ENCODE data around the gene DCTPP1. TPM values are rescaled to one million over a fixed set of nuclear protein-coding genes. Genes with fewer than 3 reads are reported as not detected.

DCTPP1 gene
- total and polyA plus RNA-seq, 2 donors (not counting 3 experiments of a cell fraction or from before 2014, with no cell fraction given) = 68.0 to 88.6 TPM

DNA sequence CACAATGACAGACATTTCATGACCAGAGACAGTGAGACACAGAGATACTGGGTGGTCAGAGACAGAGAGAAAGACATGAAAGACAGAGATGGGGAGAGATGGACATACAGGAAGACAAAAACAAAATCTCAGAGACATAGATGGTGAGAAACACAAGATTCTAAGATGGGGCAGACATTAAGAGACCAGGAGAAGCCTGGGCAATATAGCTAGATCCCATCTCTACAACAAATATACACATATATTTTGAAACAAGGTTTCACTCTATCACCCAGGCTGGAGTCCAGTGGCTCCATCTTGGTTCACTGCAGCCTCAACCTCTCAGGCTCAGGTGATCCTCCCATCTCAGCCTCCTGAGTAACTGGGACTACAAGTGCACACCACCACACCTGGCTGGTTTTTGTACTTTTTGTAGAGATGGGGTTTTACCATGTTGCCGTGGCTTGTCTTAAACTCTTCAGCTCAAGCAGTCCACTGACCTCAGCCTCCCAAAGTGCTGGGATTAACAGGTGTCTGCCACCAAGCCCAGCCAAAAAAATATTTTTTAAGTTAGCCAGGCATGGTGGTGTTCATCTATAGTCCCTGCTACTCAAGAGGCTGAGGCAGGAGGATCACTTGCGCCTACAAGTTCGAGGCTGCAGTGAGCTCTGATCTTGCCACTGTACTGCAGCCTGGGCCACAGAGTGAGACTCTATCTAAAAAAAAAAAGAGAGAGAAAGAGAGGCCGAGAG, 49.6 kb downstream of the DCTPP1 start:
- Histone ChIP-seq H3K9me1 (replicated peaks; ENCODE audit: control insufficient read depth, extremely low read depth, insufficient read depth, low read length) (no peaks in the 10 kb centered on the region), H4K20me1 (replicated peaks; ENCODE audit: control insufficient read depth, extremely low read depth, insufficient read depth, low read length) (no peaks in the 10 kb centered on the region), H2AFZ (ENCODE audit: low read depth, low read length) (no peak overlapping the region), H3K27ac (ENCODE audit: insufficient read depth, low read depth, low read length) (no peak overlapping the region), H3K36me3 (ENCODE audit: control insufficient read depth in 2 of 2, extremely low read depth in 1 of 2, insufficient read depth in 2 of 2, low read length in 2 of 2) (no peaks in the 10 kb centered on the region), H3K4me1 (ENCODE audit: control insufficient read depth, extremely low read depth, insufficient read depth, low read length) (peaks cover 12% of the 10 kb centered on the region), H3K9me3 (replicated peaks; ENCODE audit: control insufficient read depth, insufficient read depth, low read length) (no peaks in the 10 kb centered on the region), H3K4me2 (ENCODE audit: insufficient read depth, low read length) (no peak overlapping the region), H3K27me3 (ENCODE audit: control insufficient read depth in 2 of 2, insufficient read depth in 2 of 2, low read length in 2 of 2) (no peaks in the 10 kb centered on the region), H3K4me3 (replicated peaks in 1 of 3; ENCODE audit: insufficient read depth in 1 of 3, low read depth in 1 of 3, low read length in 3 of 3) (no peak overlapping the region), H3K79me2 (ENCODE audit: control insufficient read depth, insufficient read depth, low read length) (no peaks in the 10 kb centered on the region), H3K9ac (replicated peaks; ENCODE audit: extremely low read depth, insufficient read depth, low read length) (no peak overlapping the region)
- DNase-seq (ENCODE audit: low read depth, low spot score) = no peak
- no TSS peak for BruUV-seq (replicated peaks)
- ChIA-PET POLR2A (no interaction called here), CTCF (interaction anchor here (1.3 kb wide), 1 partner anchor 16 kb away, joined by 3 read pairs; no protein-coding TSS in a partner anchor)
- FAIRE-seq = no peak
- intact Hi-C loops (cut with micrococcal nuclease) (no loop called here), dilution Hi-C loops (cut with MboI; ENCODE audit: extremely low pct_ligation_motif_present, low sequenced_read_pairs) (no loop called here)
- TF ChIP-seq MYC (IDR thresholded peaks at IDR 0.05; ENCODE audit: low read depth, low read length) (no peak), EZH2 (IDR thresholded peaks at IDR 0.05; ENCODE audit: borderline replicate concordance, low read depth, low read length, severe bottlenecking) (no peak), JUN (IDR thresholded peaks at IDR 0.05; ENCODE audit: borderline replicate concordance, insufficient read depth, insufficient read length, low read depth) (no peak)

DNA sequence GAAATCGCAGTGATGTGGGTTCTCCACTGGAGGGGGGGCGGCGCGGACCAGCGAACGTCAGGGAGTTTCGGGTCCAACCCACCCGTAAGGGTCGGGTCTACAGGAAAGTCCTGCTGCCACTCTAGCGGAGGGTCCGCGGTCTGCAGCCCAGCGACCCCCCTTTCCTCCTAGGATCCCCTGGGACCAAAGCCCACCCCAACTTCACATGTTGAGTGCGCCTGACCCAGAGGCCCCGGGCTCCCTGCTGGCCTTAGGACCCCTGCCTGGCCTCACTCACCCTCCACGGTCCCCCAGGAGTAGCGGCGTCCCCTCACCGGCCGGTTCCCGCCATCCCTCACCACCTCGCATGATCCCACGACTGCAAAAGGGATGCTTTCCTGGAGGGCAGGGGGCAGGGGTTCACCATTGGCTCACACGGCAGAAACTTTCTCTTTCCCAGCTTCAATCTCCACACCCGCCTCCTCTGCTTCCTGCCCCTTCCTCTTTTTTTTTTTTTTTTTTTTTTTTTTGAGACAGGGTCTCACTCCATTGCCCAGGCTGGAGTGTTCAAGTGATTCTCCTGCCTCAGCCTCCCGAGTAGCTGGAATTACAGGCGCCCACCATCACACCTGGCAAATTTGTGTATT, 50.6 kb downstream of the DCTPP1 start:
- H3K9ac ChIP-seq (replicated peaks; ENCODE audit: extremely low read depth, insufficient read depth, low read length) = peak overlapping the region; percentile 40
- TF ChIP-seq FOS (IDR thresholded peaks at IDR 0.05; ENCODE audit: borderline replicate concordance, insufficient read depth, low read length) = no peak
- TF ChIP-seq MYC (IDR thresholded peaks at IDR 0.05; ENCODE audit: low read depth, low read length) = no peak
- no peak for TF ChIP-seq POLR2A (IDR thresholded peaks at IDR 0.05; ENCODE audit: low read depth, low read length)
- TF ChIP-seq EZH2 (IDR thresholded peaks at IDR 0.05; ENCODE audit: borderline replicate concordance, low read depth, low read length, severe bottlenecking) = no peak
- TF ChIP-seq, protein P1, sequence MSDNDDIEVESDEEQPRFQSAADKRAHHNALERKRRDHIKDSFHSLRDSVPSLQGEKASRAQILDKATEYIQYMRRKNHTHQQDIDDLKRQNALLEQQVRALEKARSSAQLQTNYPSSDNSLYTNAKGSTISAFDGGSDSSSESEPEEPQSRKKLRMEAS (IDR thresholded peaks at IDR 0.05; ENCODE audit: insufficient read depth, insufficient read length) = no peak
- no peak for TF ChIP-seq POLR2AphosphoS5 (IDR thresholded peaks at IDR 0.05; ENCODE audit: insufficient read depth, low read depth, low read length)
- no peaks in the 10 kb centered on the region for H3K9me3 ChIP-seq (replicated peaks; ENCODE audit: control insufficient read depth, insufficient read depth, low read length)
- DNase-seq (ENCODE audit: low read depth, low spot score) (no peak), FAIRE-seq (no peak)
- no peaks in the 10 kb centered on the region for H3K27me3 ChIP-seq (ENCODE audit: control insufficient read depth in 2 of 2, insufficient read depth in 2 of 2, low read length in 2 of 2)
- H4K20me1 ChIP-seq (replicated peaks; ENCODE audit: control insufficient read depth, extremely low read depth, insufficient read depth, low read length) = no peaks in the 10 kb centered on the region
- POLR2A ChIA-PET = no interaction called here
- CTCF ChIA-PET = interaction anchor here (1.0 to 2.0 kb wide), 3 partner anchors 13 to 30 kb away, joined by 3 to 11 read pairs (median 6); no protein-coding TSS in a partner anchor
- no TSS peak for BruUV-seq (replicated peaks)
- peak overlapping the region; percentile 22 to 61 (median 41) for H3K4me3 ChIP-seq (replicated peaks in 1 of 3; ENCODE audit: insufficient read depth in 1 of 3, low read depth in 1 of 3, low read length in 3 of 3)
- dilution Hi-C loops (cut with MboI; ENCODE audit: extremely low pct_ligation_motif_present, low sequenced_read_pairs) (no loop called here), intact Hi-C loops (cut with micrococcal nuclease) (no loop called here)
- H3K27ac ChIP-seq (ENCODE audit: insufficient read depth, low read depth, low read length) = no peak overlapping the region
- H3K4me2 ChIP-seq (ENCODE audit: insufficient read depth, low read length) = peak overlapping the region; percentile 88
- H3K4me1 ChIP-seq (ENCODE audit: control insufficient read depth, extremely low read depth, insufficient read depth, low read length) = peaks cover 12% of the 10 kb centered on the region
- peak overlapping the region; percentile 99 for H2AFZ ChIP-seq (ENCODE audit: low read depth, low read length)
- H3K9me1 ChIP-seq (replicated peaks; ENCODE audit: control insufficient read depth, extremely low read depth, insufficient read depth, low read length) = no peaks in the 10 kb centered on the region
- no peaks in the 10 kb centered on the region for H3K79me2 ChIP-seq (ENCODE audit: control insufficient read depth, insufficient read depth, low read length)
- H3K36me3 ChIP-seq (ENCODE audit: control insufficient read depth in 2 of 2, extremely low read depth in 1 of 2, insufficient read depth in 2 of 2, low read length in 2 of 2) = no peaks in the 10 kb centered on the region

Measured in endothelial cell of umbilical vein (primary cell).